ENCODE data around the gene NAT8L. TPM values are rescaled to one million over a fixed set of nuclear protein-coding genes. Genes with fewer than 3 reads are reported as not detected.
"Not testable (repeated sequence)": the region's sequence is repeated elsewhere in the genome, so short reads cannot be mapped to it uniquely, and the experiment has no call there.

NAT8L gene
- total RNA-seq, 3 donors from 2014 or later (not counting 1 experiment from before 2014, with no cell fraction given): not detected

DNA sequence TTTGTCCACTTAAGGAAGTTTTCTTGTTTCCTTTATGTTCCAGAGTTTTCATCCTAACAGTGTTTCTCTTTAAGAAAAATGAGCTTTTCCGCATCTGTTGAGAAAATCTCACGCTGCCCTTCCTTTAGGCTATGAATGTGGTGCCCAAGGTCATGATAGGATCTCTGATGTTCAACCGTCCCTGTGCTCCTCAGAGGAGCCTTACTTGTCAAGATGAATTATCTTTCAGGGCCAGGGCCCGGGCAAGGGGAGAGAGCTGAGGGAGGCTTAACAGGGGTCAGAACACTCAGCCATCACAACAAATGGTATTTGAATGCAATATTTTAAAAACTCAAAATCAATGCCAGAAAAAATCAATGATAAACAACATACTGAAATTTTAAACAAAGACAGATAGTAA, 44.1 kb upstream of the NAT8L start:
- H3K27me3 Mint-ChIP-seq (ENCODE audit: low read depth in 2 of 2): peaks cover 11 to 22% of the 10 kb centered on the region in 2 donors

DNA sequence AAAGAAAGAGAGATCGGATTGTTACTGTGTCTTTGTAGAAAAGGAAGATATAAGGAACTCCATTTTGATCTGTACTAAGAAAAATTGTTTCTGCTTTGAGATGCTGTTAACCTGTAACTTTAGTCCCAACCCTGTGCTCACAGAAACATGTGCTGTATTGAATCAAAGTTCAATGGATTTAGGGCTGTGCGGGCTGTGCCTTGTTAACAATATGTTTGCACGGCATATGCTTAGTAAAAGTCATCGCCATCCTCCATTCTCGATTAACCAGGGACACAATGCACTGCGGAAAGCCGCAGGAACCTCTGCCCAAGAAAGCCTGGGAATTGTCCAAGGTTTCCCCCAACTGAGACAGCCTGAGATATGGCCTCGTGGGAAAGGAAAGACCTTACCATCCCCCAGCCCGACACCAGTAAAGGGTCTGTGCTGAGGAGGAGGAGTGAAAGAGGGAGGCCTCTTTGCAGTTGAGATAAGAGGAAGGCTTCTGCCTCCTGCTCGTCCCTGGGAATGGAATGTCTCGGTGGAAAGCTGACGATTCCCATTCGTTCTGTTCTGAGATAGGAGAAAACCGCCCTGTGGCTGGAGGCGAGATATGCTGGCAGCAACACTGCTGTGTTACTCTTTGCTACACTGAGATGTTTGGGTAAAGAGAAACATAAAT, 37.6 kb upstream of the NAT8L start:
- H3K36me3 Mint-ChIP-seq; H3K4me1 ChIP-seq (ENCODE audit: control insufficient read depth, insufficient read depth, low read length); H3K9me3 Mint-ChIP-seq; ATAC-seq; H3K4me3 ChIP-seq (ENCODE audit: low read length); H3K27ac ChIP-seq (ENCODE audit: low read length); H3K36me3 ChIP-seq (ENCODE audit: control insufficient read depth, insufficient read depth, low read length); H3K4me1 Mint-ChIP-seq; H3K9me3 ChIP-seq (ENCODE audit: control insufficient read depth, insufficient read depth, low read length); intact Hi-C loops (cut with micrococcal nuclease); H3K4me3 Mint-ChIP-seq; DNase-seq; H3K27ac Mint-ChIP-seq; H3K27me3 ChIP-seq (ENCODE audit: control insufficient read depth, insufficient read depth, low read length): not testable (repeated sequence)
- H3K27me3 Mint-ChIP-seq (ENCODE audit: low read depth in 2 of 2): peaks cover 41 to 47% of the 10 kb centered on the region in 2 donors
- WGBS (ENCODE audit: insufficient coverage): 30% methylated on average over 15 of the region's 15 CpGs

More for the DNA sequence above, 44.1 kb upstream of the NAT8L start:
- Histone ChIP-seq H3K4me3 (ENCODE audit: low read length) (no peak overlapping the region), H3K27ac (ENCODE audit: low read length) (no peak overlapping the region), H3K27me3 (ENCODE audit: control insufficient read depth, insufficient read depth, low read length) (no peaks in the 10 kb centered on the region), H3K9me3 (ENCODE audit: control insufficient read depth, insufficient read depth, low read length) (no peaks in the 10 kb centered on the region), H3K36me3 (ENCODE audit: control insufficient read depth, insufficient read depth, low read length) (no peaks in the 10 kb centered on the region), H3K4me1 (ENCODE audit: control insufficient read depth, insufficient read depth, low read length) (peaks cover 5% of the 10 kb centered on the region)
- H3K36me3 Mint-ChIP-seq: no peaks in the 10 kb centered on the region
- ATAC-seq (no peak), DNase-seq (no peak)
- H3K4me3 Mint-ChIP-seq: no peak overlapping the region
- H3K9me3 Mint-ChIP-seq: no peaks in the 10 kb centered on the region
- TF ChIP-seq, protein P1, sequence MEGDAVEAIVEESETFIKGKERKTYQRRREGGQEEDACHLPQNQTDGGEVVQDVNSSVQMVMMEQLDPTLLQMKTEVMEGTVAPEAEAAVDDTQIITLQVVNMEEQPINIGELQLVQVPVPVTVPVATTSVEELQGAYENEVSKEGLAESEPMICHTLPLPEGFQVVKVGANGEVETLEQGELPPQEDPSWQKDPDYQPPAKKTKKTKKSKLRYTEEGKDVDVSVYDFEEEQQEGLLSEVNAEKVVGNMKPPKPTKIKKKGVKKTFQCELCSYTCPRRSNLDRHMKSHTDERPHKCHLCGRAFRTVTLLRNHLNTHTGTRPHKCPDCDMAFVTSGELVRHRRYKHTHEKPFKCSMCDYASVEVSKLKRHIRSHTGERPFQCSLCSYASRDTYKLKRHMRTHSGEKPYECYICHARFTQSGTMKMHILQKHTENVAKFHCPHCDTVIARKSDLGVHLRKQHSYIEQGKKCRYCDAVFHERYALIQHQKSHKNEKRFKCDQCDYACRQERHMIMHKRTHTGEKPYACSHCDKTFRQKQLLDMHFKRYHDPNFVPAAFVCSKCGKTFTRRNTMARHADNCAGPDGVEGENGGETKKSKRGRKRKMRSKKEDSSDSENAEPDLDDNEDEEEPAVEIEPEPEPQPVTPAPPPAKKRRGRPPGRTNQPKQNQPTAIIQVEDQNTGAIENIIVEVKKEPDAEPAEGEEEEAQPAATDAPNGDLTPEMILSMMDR (IDR thresholded peaks at IDR 0.05): no peak
- peaks cover 4 to 7% of the 10 kb centered on the region in 2 donors for H3K4me1 Mint-ChIP-seq
- H3K27ac Mint-ChIP-seq: no peak overlapping the region
- intact Hi-C loops (cut with micrococcal nuclease): no loop called here
- WGBS (ENCODE audit: insufficient coverage): 91% methylated on average over 4 of the region's 4 CpGs

DNA sequence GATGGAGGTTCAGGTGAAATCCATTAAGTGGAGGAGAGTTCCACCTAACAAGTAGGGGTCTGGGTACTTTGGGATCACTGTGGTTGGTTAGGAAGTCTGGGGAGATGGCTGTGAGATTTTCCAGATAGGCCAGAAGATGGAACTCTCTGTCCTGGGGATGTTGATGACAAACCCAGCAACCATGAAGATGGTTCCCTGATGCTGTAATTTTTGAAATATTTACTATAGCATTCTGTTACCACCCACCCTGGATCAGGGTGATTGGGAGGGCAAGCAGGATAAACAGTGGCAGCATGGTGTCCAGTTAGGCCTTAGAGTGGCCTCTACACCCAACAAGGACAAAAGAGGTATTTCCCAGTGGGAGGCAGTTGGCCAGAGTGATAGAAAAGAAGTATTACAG, 34.4 kb upstream of the NAT8L start:
- H3K9me3 Mint-ChIP-seq: no peaks in the 10 kb centered on the region

DNA sequence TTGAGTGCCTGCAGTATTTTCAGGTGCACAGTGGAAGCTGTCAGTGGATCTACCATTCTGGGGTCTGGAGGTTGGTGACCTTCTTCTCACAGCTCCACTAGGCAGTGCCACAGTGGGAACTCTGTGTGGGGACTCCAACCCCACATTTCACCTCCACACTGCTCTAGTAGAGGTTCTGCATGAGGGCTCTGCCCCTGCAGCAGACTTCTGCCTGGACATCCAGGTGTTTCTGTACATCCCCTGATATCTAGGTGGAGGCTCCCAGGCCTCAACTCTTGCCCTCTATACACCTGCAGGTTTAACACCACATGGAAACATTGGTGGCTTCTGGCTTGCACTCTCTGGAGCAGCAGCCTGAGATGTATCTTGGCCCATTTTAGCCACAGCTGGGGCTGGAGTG, 33.3 kb upstream of the NAT8L start:
- H3K4me3 Mint-ChIP-seq: no peak overlapping the region
- no peaks in the 10 kb centered on the region for H3K36me3 ChIP-seq (ENCODE audit: control insufficient read depth, insufficient read depth, low read length)
- no peaks in the 10 kb centered on the region for H3K36me3 Mint-ChIP-seq
- no peak overlapping the region for H3K4me3 ChIP-seq (ENCODE audit: low read length)
- ATAC-seq (no peak), DNase-seq (no peak)
- H3K4me1 Mint-ChIP-seq: peaks cover 0 to 6% of the 10 kb centered on the region in 2 donors
- H3K9me3 Mint-ChIP-seq: no peaks in the 10 kb centered on the region
- intact Hi-C loops (cut with micrococcal nuclease): no loop called here
- no peak overlapping the region for H3K27ac ChIP-seq (ENCODE audit: low read length)
- H3K4me1 ChIP-seq (ENCODE audit: control insufficient read depth, insufficient read depth, low read length): no peaks in the 10 kb centered on the region
- TF ChIP-seq, protein P1 (IDR thresholded peaks at IDR 0.05): no peak
- H3K27me3 ChIP-seq (ENCODE audit: control insufficient read depth, insufficient read depth, low read length): no peaks in the 10 kb centered on the region
- no peak overlapping the region for H3K27ac Mint-ChIP-seq
- H3K27me3 Mint-ChIP-seq (ENCODE audit: low read depth in 2 of 2): peaks cover 44 to 67% of the 10 kb centered on the region in 2 donors
- no peaks in the 10 kb centered on the region for H3K9me3 ChIP-seq (ENCODE audit: control insufficient read depth, insufficient read depth, low read length)

More for the DNA sequence above, 34.4 kb upstream of the NAT8L start:
- Histone ChIP-seq H3K36me3 (ENCODE audit: control insufficient read depth, insufficient read depth, low read length) (no peaks in the 10 kb centered on the region), H3K4me1 (ENCODE audit: control insufficient read depth, insufficient read depth, low read length) (no peaks in the 10 kb centered on the region), H3K4me3 (ENCODE audit: low read length) (no peak overlapping the region), H3K9me3 (ENCODE audit: control insufficient read depth, insufficient read depth, low read length) (no peaks in the 10 kb centered on the region), H3K27me3 (ENCODE audit: control insufficient read depth, insufficient read depth, low read length) (no peaks in the 10 kb centered on the region), H3K27ac (ENCODE audit: low read length) (no peak overlapping the region)
- no peaks in the 10 kb centered on the region for H3K36me3 Mint-ChIP-seq
- H3K27me3 Mint-ChIP-seq (ENCODE audit: low read depth in 2 of 2): peaks cover 44 to 69% of the 10 kb centered on the region in 2 donors
- TF ChIP-seq, protein P1 (IDR thresholded peaks at IDR 0.05): no peak
- peaks cover 0 to 6% of the 10 kb centered on the region in 2 donors for H3K4me1 Mint-ChIP-seq
- no peak for DNase-seq
- no peak for ATAC-seq
- no peak overlapping the region for H3K27ac Mint-ChIP-seq
- no peak overlapping the region for H3K4me3 Mint-ChIP-seq
- intact Hi-C loops (cut with micrococcal nuclease): no loop called here

DNA sequence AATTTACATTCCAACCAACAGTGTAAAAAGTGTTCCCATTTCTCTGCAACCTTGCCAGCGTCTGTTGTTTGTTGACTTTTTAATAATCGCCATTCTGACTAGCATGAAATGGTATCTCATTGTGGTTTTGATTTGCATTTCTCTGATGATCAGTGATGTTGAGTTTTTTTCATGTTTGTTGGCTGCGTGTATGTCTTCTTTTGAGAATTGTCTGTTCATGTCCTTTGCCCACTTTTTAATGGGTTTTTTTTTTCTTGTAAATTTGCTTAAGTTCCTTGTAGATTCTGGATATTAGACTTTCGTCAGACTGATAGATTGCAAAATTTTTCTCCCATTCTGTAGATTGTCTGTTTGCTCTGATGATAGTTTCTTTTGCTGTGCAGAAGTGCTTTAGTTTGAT, 32.0 kb upstream of the NAT8L start:
- 84% methylated on average over 3 of the region's 4 CpGs for WGBS (ENCODE audit: insufficient coverage)
- H3K27ac ChIP-seq (ENCODE audit: low read length); H3K9me3 Mint-ChIP-seq; intact Hi-C loops (cut with micrococcal nuclease); ATAC-seq; H3K36me3 Mint-ChIP-seq; H3K4me1 Mint-ChIP-seq; H3K27ac Mint-ChIP-seq; H3K36me3 ChIP-seq (ENCODE audit: control insufficient read depth, insufficient read depth, low read length); H3K4me3 ChIP-seq (ENCODE audit: low read length); DNase-seq; H3K9me3 ChIP-seq (ENCODE audit: control insufficient read depth, insufficient read depth, low read length); H3K27me3 ChIP-seq (ENCODE audit: control insufficient read depth, insufficient read depth, low read length); H3K4me3 Mint-ChIP-seq; H3K4me1 ChIP-seq (ENCODE audit: control insufficient read depth, insufficient read depth, low read length): not testable (repeated sequence)
- peaks cover 40 to 54% of the 10 kb centered on the region in 2 donors for H3K27me3 Mint-ChIP-seq (ENCODE audit: low read depth in 2 of 2)

DNA sequence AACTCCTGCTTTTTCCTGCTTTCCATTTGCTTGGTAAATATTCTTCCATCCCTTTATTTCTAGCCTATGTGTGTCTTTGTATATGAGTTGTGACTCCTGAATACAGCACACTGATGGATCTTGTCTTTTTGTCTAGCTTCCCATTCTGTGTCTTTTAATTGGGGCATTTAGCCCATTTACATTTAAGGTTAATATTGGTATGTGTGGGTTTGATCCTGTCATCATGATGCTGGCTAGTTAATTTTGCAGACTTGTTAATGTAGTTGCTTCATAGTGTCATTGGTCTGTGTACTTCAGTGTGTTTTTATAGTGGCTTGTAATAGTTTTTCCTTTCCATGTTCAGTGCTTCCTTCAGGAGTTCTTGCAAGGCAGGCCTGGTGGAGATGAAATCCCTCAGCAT, 28.0 kb upstream of the NAT8L start:
- H3K27ac Mint-ChIP-seq; H3K36me3 Mint-ChIP-seq; ATAC-seq; H3K4me3 ChIP-seq (ENCODE audit: low read length); intact Hi-C loops (cut with micrococcal nuclease); H3K4me1 ChIP-seq (ENCODE audit: control insufficient read depth, insufficient read depth, low read length); DNase-seq; H3K9me3 ChIP-seq (ENCODE audit: control insufficient read depth, insufficient read depth, low read length); H3K4me3 Mint-ChIP-seq; H3K27me3 ChIP-seq (ENCODE audit: control insufficient read depth, insufficient read depth, low read length); H3K27ac ChIP-seq (ENCODE audit: low read length); H3K4me1 Mint-ChIP-seq; H3K36me3 ChIP-seq (ENCODE audit: control insufficient read depth, insufficient read depth, low read length); H3K9me3 Mint-ChIP-seq: not testable (repeated sequence)
- H3K27me3 Mint-ChIP-seq (ENCODE audit: low read depth in 2 of 2): peaks cover 38 to 45% of the 10 kb centered on the region in 2 donors

Data from natural killer cell (primary cell).